Central memory CD4-positive, alpha-beta T cell (primary cell): ENCODE data around the gene BRIX1.
"Not testable (repeated sequence)": the region's sequence is repeated elsewhere in the genome, so short reads cannot be mapped to it uniquely, and the experiment has no call there.

Source experiments
- DNase-seq: peaks from one replicate; pipeline ENCODE4 v3.0.0; 2022

The BRIX1 gene

DNA sequence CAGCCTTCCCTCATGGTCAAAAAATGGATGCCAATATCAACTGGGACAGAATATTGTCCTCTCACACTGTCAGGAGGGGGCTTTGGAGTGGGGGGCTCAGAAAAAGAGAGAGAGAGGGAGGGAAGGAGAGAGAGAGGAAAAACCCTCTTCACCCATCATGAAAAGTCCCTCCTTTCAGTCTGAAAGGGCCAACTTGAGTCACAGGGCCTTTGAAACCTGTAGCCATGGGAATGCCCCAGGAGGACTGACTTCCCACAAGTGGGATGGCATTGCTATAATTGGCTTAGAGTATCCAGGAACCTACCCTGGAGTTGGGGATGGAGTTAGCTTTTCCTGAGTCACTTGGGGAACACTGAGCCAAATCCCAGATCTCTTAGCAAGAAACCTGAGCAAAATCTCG is 55.0 kb downstream of the BRIX1 start:
- no peak for DNase-seq

DNA sequence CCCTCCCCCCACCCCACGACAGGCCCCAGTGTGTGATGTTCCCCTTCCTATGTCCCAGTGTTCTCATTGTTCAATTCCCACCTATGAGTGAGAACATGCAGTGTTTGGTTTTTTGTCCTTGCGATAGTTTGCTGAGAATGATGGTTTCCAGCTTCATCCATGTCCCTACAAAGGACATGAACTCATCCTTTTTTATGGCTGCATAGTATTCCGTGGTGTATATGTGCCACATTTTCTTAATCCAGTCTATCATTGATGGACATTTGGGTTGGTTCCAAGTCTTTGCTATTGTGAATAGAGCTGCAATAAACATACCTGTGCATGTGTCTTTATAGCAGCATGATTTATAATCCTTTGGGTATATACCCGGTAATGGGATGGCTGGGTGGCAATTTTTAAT is 56.1 kb downstream of the BRIX1 start:
- not testable (repeated sequence) for DNase-seq
